BLaER1 treated with 17β-estradiol and CSF1 and Interleukin-3, amounts not matched to agents 10 nM and 100 nM (cell line): Measurements from ENCODE around the gene PLK4.
A peak's percentile ranks its signal among the peaks of the same experiment; 100 is the strongest.

ENCODE experiments used
- H3K27ac ChIP-seq, 11 experiments: shearing (Covaris generic); formaldehyde crosslinking; 2 replicates each; pipeline ENCODE4 v1.8.1; 2022
- H3K27me3 ChIP-seq, 11 experiments: shearing (Covaris generic); formaldehyde crosslinking; 2 replicates each; pipeline ENCODE4 v1.8.1; 2022
- H3K36me3 ChIP-seq, 11 experiments: shearing (Covaris generic); formaldehyde crosslinking; 2 replicates each; pipeline ENCODE4 v1.8.1; 2022
- H3K4me1 ChIP-seq, 10 experiments: shearing (Covaris generic); formaldehyde crosslinking; 2 replicates each; pipeline ENCODE4 v1.8.1; 2022
- H3K4me2 ChIP-seq, 11 experiments: shearing (Covaris generic); formaldehyde crosslinking; 2 replicates each; pipeline ENCODE4 v1.8.1; 2022
- H3K4me3 ChIP-seq, 10 experiments: shearing (Covaris generic); formaldehyde crosslinking; 2 replicates each; pipeline ENCODE4 v1.8.1; 2022
- H3K9ac ChIP-seq, 11 experiments: shearing (Covaris generic); formaldehyde crosslinking; 2 replicates each; pipeline ENCODE4 v1.8.1; 2022
- H3K9me3 ChIP-seq, 11 experiments: shearing (Covaris generic); formaldehyde crosslinking; replicated peaks in 1 of 11; 2 replicates each; pipeline ENCODE4 v1.8.1; 2022
- H4K20me1 ChIP-seq, 11 experiments: shearing (Covaris generic); formaldehyde crosslinking; 2 replicates each; pipeline ENCODE4 v1.8.1; 2022
- Cebpa-rat ChIP-seq, 11 experiments: shearing (Covaris generic); IDR thresholded peaks; 2 replicates each; pipeline ENCODE4 v1.8.1; 2022

PLK4 gene

GRCh38 chr4:127856196-127856812 is 24.4 kb upstream of the PLK4 start:
- Histone ChIP-seq H3K9ac (no peak overlapping the region), H3K9me3 (peaks cover 13 to 80% (median 47%) of the 10 kb centered on the region in 11 experiments), H3K27me3 (no peaks in the 10 kb centered on the region), H3K4me3 (no peak overlapping the region), H3K36me3 (peaks cover 0 to 5% (median 0%) of the 10 kb centered on the region in 11 experiments; a peak in 1 of 22 replicates), H3K27ac (no peak overlapping the region), H3K4me1 (peaks cover 7 to 19% (median 9%) of the 10 kb centered on the region in 10 experiments; a peak in 18 of 20 replicates), H4K20me1 (no peaks in the 10 kb centered on the region), H3K4me2 (peak overlapping the region in 9 of 11 experiments; percentile 25 to 76 (median 48); a peak in 16 of 22 replicates)
- TF ChIP-seq Cebpa-rat (IDR thresholded peaks at IDR 0.05): no peak

GRCh38 chr4:127856813-127857447 is 23.8 kb upstream of the PLK4 start:
- Histone ChIP-seq H3K4me1 (peaks cover 7 to 19% (median 9%) of the 10 kb centered on the region in 10 experiments; a peak in 18 of 20 replicates), H3K27ac (no peak overlapping the region), H3K4me3 (no peak overlapping the region), H3K27me3 (no peaks in the 10 kb centered on the region), H3K9ac (no peak overlapping the region; a peak in 1 of 22 replicates), H3K9me3 (peaks cover 12 to 73% (median 42%) of the 10 kb centered on the region in 11 experiments), H3K36me3 (peaks cover 0 to 5% (median 0%) of the 10 kb centered on the region in 11 experiments; a peak in 1 of 22 replicates), H3K4me2 (peak overlapping the region in 9 of 11 experiments; percentile 25 to 76 (median 48); a peak in 16 of 22 replicates), H4K20me1 (no peaks in the 10 kb centered on the region)
- TF ChIP-seq Cebpa-rat (IDR thresholded peaks at IDR 0.05): no peak

GRCh38 chr4:127857641-127858040 is 23.1 kb upstream of the PLK4 start:
- Histone ChIP-seq H3K36me3 (peaks cover 0 to 5% (median 0%) of the 10 kb centered on the region in 11 experiments; a peak in 1 of 22 replicates), H3K4me2 (no peak overlapping the region), H3K27me3 (no peaks in the 10 kb centered on the region), H3K9me3 (peaks cover 12 to 67% (median 42%) of the 10 kb centered on the region in 11 experiments), H3K27ac (no peak overlapping the region), H4K20me1 (no peaks in the 10 kb centered on the region), H3K4me1 (peaks cover 7 to 19% (median 9%) of the 10 kb centered on the region in 10 experiments; a peak in 18 of 20 replicates), H3K4me3 (no peak overlapping the region), H3K9ac (no peak overlapping the region)
- TF ChIP-seq Cebpa-rat (IDR thresholded peaks at IDR 0.05): no peak

- Histone ChIP-seq H3K9me3 (0 out of 22 replicates have a peak, but pooled peaks cover 0 to 4% (median 0%) of the 10 kb centered on the region in 11 experiments), H3K36me3 (0 out of 22 replicates have a peak, but pooled peaks cover 0 to 5% (median 0%) of the 10 kb centered on the region in 11 experiments), H4K20me1 (no peaks in the 10 kb centered on the region), H3K4me3 (no peak overlapping the region), H3K4me1 (no peaks in the 10 kb centered on the region), H3K4me2 (no peak overlapping the region), H3K27me3 (no peaks in the 10 kb centered on the region), H3K9ac (no peak overlapping the region), H3K27ac (no peak overlapping the region)
- TF ChIP-seq Cebpa-rat (IDR thresholded peaks at IDR 0.05): no peak
Measured at GRCh38 chr4:127868196-127868595, 12.5 kb upstream of the PLK4 start.

GRCh38 chr4:127870281-127870680 is 10.4 kb upstream of the PLK4 start:
- Histone ChIP-seq H3K27me3 (no peaks in the 10 kb centered on the region), H3K27ac (no peak overlapping the region), H3K9ac (no peak overlapping the region), H3K4me1 (no peaks in the 10 kb centered on the region), H3K9me3 (peaks cover 0 to 4% (median 0%) of the 10 kb centered on the region in 11 experiments; a peak in 1 of 22 replicates), H4K20me1 (no peaks in the 10 kb centered on the region), H3K4me3 (no peak overlapping the region), H3K4me2 (no peak overlapping the region), H3K36me3 (0 out of 22 replicates have a peak, but pooled peaks cover 0 to 5% (median 0%) of the 10 kb centered on the region in 11 experiments)
- TF ChIP-seq Cebpa-rat (IDR thresholded peaks at IDR 0.05): no peak

GRCh38 chr4:127870688-127871087 is 10.0 kb upstream of the PLK4 start:
- Histone ChIP-seq H3K27ac (no peak overlapping the region), H3K9ac (no peak overlapping the region), H3K4me3 (no peak overlapping the region), H4K20me1 (no peaks in the 10 kb centered on the region), H3K4me1 (no peaks in the 10 kb centered on the region), H3K36me3 (0 out of 22 replicates have a peak, but pooled peaks cover 0 to 5% (median 0%) of the 10 kb centered on the region in 11 experiments), H3K9me3 (peaks cover 0 to 4% (median 0%) of the 10 kb centered on the region in 11 experiments; a peak in 1 of 22 replicates), H3K27me3 (no peaks in the 10 kb centered on the region), H3K4me2 (no peak overlapping the region)
- TF ChIP-seq Cebpa-rat (IDR thresholded peaks at IDR 0.05): no peak

GRCh38 chr4:127875791-127876190 is 4.9 kb upstream of the PLK4 start:
- H3K9ac ChIP-seq: no peak overlapping the region
- H3K27me3 ChIP-seq: no peaks in the 10 kb centered on the region
- H3K27ac ChIP-seq: no peak overlapping the region
- H3K4me1 ChIP-seq: peaks cover 0 to 8% (median 5%) of the 10 kb centered on the region in 10 experiments; a peak in 11 of 20 replicates
- H3K4me3 ChIP-seq: no peak overlapping the region
- TF ChIP-seq Cebpa-rat (IDR thresholded peaks at IDR 0.05): no peak
- H4K20me1 ChIP-seq: no peaks in the 10 kb centered on the region
- H3K4me2 ChIP-seq: no peak overlapping the region
- H3K9me3 ChIP-seq: peaks cover 0 to 4% (median 0%) of the 10 kb centered on the region in 11 experiments; a peak in 1 of 22 replicates
- 0 out of 22 replicates have a peak, but pooled peaks cover 0 to 5% (median 0%) of the 10 kb centered on the region in 11 experiments for H3K36me3 ChIP-seq

- Histone ChIP-seq H3K4me3 (peak overlapping the region; percentile 73 to 93 (median 84)), H4K20me1 (peaks cover 0 to 7% (median 0%) of the 10 kb centered on the region in 11 experiments; a peak in 3 of 22 replicates), H3K27ac (peak overlapping the region in 10 of 11 experiments; percentile 76 to 97 (median 90); a peak in 18 of 22 replicates), H3K4me1 (peaks cover 9 to 24% (median 21%) of the 10 kb centered on the region in 10 experiments), H3K9ac (peak overlapping the region; percentile 74 to 96 (median 90)), H3K4me2 (peak overlapping the region; percentile 84 to 98 (median 93)), H3K27me3 (no peaks in the 10 kb centered on the region), H3K9me3 (no peaks in the 10 kb centered on the region), H3K36me3 (peaks cover 6 to 47% (median 38%) of the 10 kb centered on the region in 11 experiments; a peak in 20 of 22 replicates)
- no peak for TF ChIP-seq Cebpa-rat (IDR thresholded peaks at IDR 0.05)
Measured at GRCh38 chr4:127881563-127881864, 821 bp downstream of the PLK4 start.

GRCh38 chr4:127888559-127888958 is 7.9 kb downstream of the PLK4 start:
- no peaks in the 10 kb centered on the region for H3K9me3 ChIP-seq
- H3K4me3 ChIP-seq: no peak overlapping the region
- no peaks in the 10 kb centered on the region for H3K27me3 ChIP-seq
- peaks cover 0 to 17% (median 0%) of the 10 kb centered on the region in 11 experiments; a peak in 6 of 22 replicates for H4K20me1 ChIP-seq
- TF ChIP-seq Cebpa-rat (IDR thresholded peaks at IDR 0.05): no peak
- H3K4me1 ChIP-seq: peaks cover 0 to 6% (median 0%) of the 10 kb centered on the region in 10 experiments; a peak in 1 of 20 replicates
- no peak overlapping the region for H3K27ac ChIP-seq
- H3K36me3 ChIP-seq: peaks cover 11 to 99% (median 77%) of the 10 kb centered on the region in 11 experiments; a peak in 21 of 22 replicates
- H3K4me2 ChIP-seq: no peak overlapping the region
- H3K9ac ChIP-seq: no peak overlapping the region
